Smooth muscle cell (in vitro differentiated cells): ENCODE results near the gene HSD17B4. TPM values are rescaled to one million over a fixed set of nuclear protein-coding genes. Genes with fewer than 3 reads are reported as not detected.

ENCODE experiments used
- DNase-seq: peaks from one replicate; lab custom pipeline; 2025; ENCODE audit not compliant: unreplicated experiment; lab: John Stamatoyannopoulos, UW
- H2AFZ ChIP-seq: fragments of 200-600 bp; sonication (generic); 2 replicates; pipeline ENCODE4 v1.6.0; 2016; ENCODE audit warnings: antibody characterized with exemption, low read depth, mild to moderate bottlenecking
- H3F3A ChIP-seq: fragments of 200-600 bp; sonication (generic); 2 replicates; pipeline ENCODE4 v1.6.0; 2017; ENCODE audit warnings: antibody characterized with exemption, low read depth
- H3K27ac ChIP-seq: fragments of 200-600 bp; sonication (generic); 2 replicates; pipeline ENCODE4 v1.5.1; 2016; ENCODE audit warnings: low read depth, mild to moderate bottlenecking
- H3K27me3 ChIP-seq: fragments of 200-600 bp; sonication (generic); 2 replicates; pipeline ENCODE4 v1.6.1; 2016; ENCODE audit warnings: low read depth, mild to moderate bottlenecking
- H3K36me3 ChIP-seq: fragments of 200-600 bp; sonication (generic); 2 replicates; pipeline ENCODE4 v1.5.1; 2016; ENCODE audit warnings: low read depth
- H3K4me1 ChIP-seq: fragments of 200-600 bp; sonication (generic); 2 replicates; pipeline ENCODE4 v1.5.1; 2016; ENCODE audit warnings: low read depth
- H3K4me2 ChIP-seq: fragments of 200-600 bp; sonication (generic); 2 replicates; pipeline ENCODE4 v1.6.0; 2016; ENCODE audit warnings: mild to moderate bottlenecking
- H3K4me3 ChIP-seq: fragments of 200-600 bp; sonication (generic); 2 replicates; pipeline ENCODE4 v1.5.1; 2016; ENCODE audit warnings: mild to moderate bottlenecking
- H3K79me2 ChIP-seq: fragments of 200-600 bp; sonication (generic); 2 replicates; pipeline ENCODE4 v1.6.0; 2016; ENCODE audit warnings: low read depth, mild to moderate bottlenecking
- H3K9ac ChIP-seq: fragments of 200-600 bp; sonication (generic); 2 replicates; pipeline ENCODE4 v1.6.0; 2016; ENCODE audit warnings: low read depth
- H3K9me3 ChIP-seq: fragments of 200-600 bp; sonication (generic); replicated peaks from 2 replicates; pipeline ENCODE4 v1.5.1; 2016; ENCODE audit warnings: low read depth
- H4K20me1 ChIP-seq: fragments of 200-600 bp; sonication (generic); 2 replicates; pipeline ENCODE4 v1.6.0; 2016; ENCODE audit warnings: low read depth
- WGBS: methylation state at CpG from one replicate; pipeline ENCODE4 v1.1.7; 2016; ENCODE audit warnings: low lambda C conversion rate; 5-methylcytosine and 5-hydroxymethylcytosine counted together
- polyA plus RNA-seq: library from polyadenylated mRNA; unstranded; fragments of >200 nt; fragmentation: Nextera tagmentation; extraction: Ambion mirVana; gene quantifications from 2 replicates; pipeline ENCODE4 v1.2.1, GENCODE V29; 2016
- small RNA-seq: library from RNA; depleted of rRNA; stranded (forward); fragments of <200 nt; gene quantifications from one replicate; pipeline ENCODE3, GENCODE V24; 2014
- total RNA-seq: library from RNA; depleted of rRNA; stranded (reverse); fragments of >200 nt; gene quantifications from 2 replicates; pipeline ENCODE4 v1.2.3, GENCODE V29; 2014
- TF ChIP-seq, protein P1 (sequence below): fragments of 200-600 bp; sonication (generic); IDR thresholded peaks from 2 replicates; pipeline ENCODE4 v1.5.1; 2017; ENCODE audit warnings: borderline replicate concordance, mild to moderate bottlenecking, antibody characterized with exemption; ENCODE audit not compliant: insufficient read depth, poor library complexity, severe bottlenecking

The HSD17B4 gene
- total and polyA plus RNA-seq, 2 experiments from 2014 or later = 64.5 to 116 TPM

DNA sequence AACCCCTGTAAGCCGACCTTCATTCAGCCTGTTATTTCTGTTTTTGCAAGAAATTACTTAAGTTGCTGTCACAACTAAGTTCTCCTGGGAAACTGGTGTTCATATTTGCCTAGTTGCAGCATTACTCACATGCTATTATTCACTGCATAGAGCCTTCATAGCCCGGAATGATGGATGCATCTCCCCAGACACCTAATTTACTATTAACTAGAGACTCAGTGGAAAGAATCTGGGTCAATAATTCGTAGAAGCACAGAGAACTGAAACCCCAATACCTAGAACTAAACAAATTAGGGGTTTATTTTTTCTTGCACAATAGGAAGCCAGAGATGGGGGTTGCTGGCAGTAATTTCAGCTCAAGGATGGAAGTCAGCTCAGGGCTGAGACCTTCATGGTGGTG, 131.4 kb downstream of the HSD17B4 start:
- no peak overlapping the region for H3K4me2 ChIP-seq
- H2AFZ ChIP-seq = no peak overlapping the region

More for the DNA sequence above, 131.4 kb downstream of the HSD17B4 start:
- H3K27ac ChIP-seq = no peak overlapping the region
- no peaks in the 10 kb centered on the region for H3K79me2 ChIP-seq
- H4K20me1 ChIP-seq = no peaks in the 10 kb centered on the region
- no peak for DNase-seq
- no peaks in the 10 kb centered on the region for H3K9me3 ChIP-seq
- H3K9ac ChIP-seq = no peak overlapping the region
- H3F3A ChIP-seq = no peaks in the 10 kb centered on the region
- H3K36me3 ChIP-seq = no peaks in the 10 kb centered on the region
- peaks cover 31% of the 10 kb centered on the region for H3K4me1 ChIP-seq
- TF ChIP-seq, protein P1, sequence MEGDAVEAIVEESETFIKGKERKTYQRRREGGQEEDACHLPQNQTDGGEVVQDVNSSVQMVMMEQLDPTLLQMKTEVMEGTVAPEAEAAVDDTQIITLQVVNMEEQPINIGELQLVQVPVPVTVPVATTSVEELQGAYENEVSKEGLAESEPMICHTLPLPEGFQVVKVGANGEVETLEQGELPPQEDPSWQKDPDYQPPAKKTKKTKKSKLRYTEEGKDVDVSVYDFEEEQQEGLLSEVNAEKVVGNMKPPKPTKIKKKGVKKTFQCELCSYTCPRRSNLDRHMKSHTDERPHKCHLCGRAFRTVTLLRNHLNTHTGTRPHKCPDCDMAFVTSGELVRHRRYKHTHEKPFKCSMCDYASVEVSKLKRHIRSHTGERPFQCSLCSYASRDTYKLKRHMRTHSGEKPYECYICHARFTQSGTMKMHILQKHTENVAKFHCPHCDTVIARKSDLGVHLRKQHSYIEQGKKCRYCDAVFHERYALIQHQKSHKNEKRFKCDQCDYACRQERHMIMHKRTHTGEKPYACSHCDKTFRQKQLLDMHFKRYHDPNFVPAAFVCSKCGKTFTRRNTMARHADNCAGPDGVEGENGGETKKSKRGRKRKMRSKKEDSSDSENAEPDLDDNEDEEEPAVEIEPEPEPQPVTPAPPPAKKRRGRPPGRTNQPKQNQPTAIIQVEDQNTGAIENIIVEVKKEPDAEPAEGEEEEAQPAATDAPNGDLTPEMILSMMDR = no peak
- 58% methylated on average over 3 of the region's 3 CpGs for whole genome bisulfite sequencing
- H3K4me3 ChIP-seq = no peak overlapping the region
- no peaks in the 10 kb centered on the region for H3K27me3 ChIP-seq

Small RNAs within 50 kb of the gene (small RNA-seq; reads per million reads assigned to genes)
- gene RNA5SP190 = not detected

Other genes starting within 250 kb of the HSD17B4 start
- gene TNFAIP8, start 96.5 kb upstream of the HSD17B4 start, total RNA-seq = 81.2 and 85.1 TPM in 2 replicates
- 15.7 and 34.2 TPM in 2 replicates for gene TNFAIP8, start 96.5 kb upstream of the HSD17B4 start, polyA plus RNA-seq
- gene FAM170A, start 177.1 kb downstream of the HSD17B4 start, total RNA-seq = not detected in 2 replicates
- not detected in 2 replicates for gene FAM170A, start 177.1 kb downstream of the HSD17B4 start, polyA plus RNA-seq